SH-SY5Y (cell line): ENCODE results near the gene SUMO2.

Experiments used
- GATA2 ChIP-seq: IDR thresholded peaks from 2 replicates; pipeline ENCODE4 v1.6.1; 2011; ENCODE audit warnings: mild to moderate bottlenecking, low read depth, low read length
- GATA3 ChIP-seq: IDR thresholded peaks from 2 replicates; pipeline ENCODE4 v1.6.1; 2011; ENCODE audit warnings: low read depth, mild to moderate bottlenecking, low read length, moderate library complexity

GRCh38 chr17:75154195-75155106 is 28.3 kb downstream of the SUMO2 start, which contains the start of gene JPT1:
- no peak for TF ChIP-seq GATA3
- no peak for TF ChIP-seq GATA2
